Kidney (tissue), 14 donors: ENCODE data around the gene TMEM245. TPM values are rescaled to one million over a fixed set of nuclear protein-coding genes. Genes with fewer than 3 reads are reported as not detected.

Experiments
- DNase-seq, 5 donors: peaks; one replicate each; pipeline ENCODE4 v3.0.0-alpha.2; 2013 to 2020
- FAIRE-seq: peaks from 2 replicates; lab custom pipeline; 2012; peaks lifted over from hg19 to GRCh38; lab: Jason Lieb, UNC
- H3K27ac ChIP-seq, 2 donors: one replicate each; pipeline ENCODE4 v1.7.0; 2013; ENCODE audit warnings: low read depth in 2 of 2, low read length in 2 of 2, inconsistent platforms in 1 of 2
- H3K27me3 ChIP-seq: one replicate; pipeline ENCODE4 v1.7.1; 2013; ENCODE audit warnings: low read length, inconsistent platforms; ENCODE audit not compliant: control insufficient read depth, insufficient read depth
- H3K36me3 ChIP-seq, 3 donors: one replicate each; pipeline versions ENCODE4 v1.7.0 to v1.7.1; 2013; ENCODE audit warnings: low read length in 3 of 3, control low read depth in 1 of 3, inconsistent platforms in 1 of 3; ENCODE audit not compliant: insufficient read depth in 3 of 3, control insufficient read depth in 2 of 3
- H3K4me1 ChIP-seq, 3 donors: one replicate each; pipeline versions ENCODE4 v1.7.0 to v1.7.1; 2013; ENCODE audit warnings: low read length in 3 of 3, inconsistent platforms in 1 of 3, low read depth in 1 of 3; ENCODE audit not compliant: control insufficient read depth in 2 of 3, insufficient read depth in 2 of 3
- H3K4me3 ChIP-seq, 3 donors: one replicate each; pipeline versions ENCODE4 v1.7.0 to v1.8.1; 2013; ENCODE audit warnings: low read length in 3 of 3, control low read depth in 1 of 3, inconsistent platforms in 1 of 3
- H3K9ac ChIP-seq, 3 donors: one replicate each; pipeline versions ENCODE4 v1.7.0 to v1.7.1; 2013; ENCODE audit warnings: low read length in 3 of 3, control low read depth in 1 of 3, inconsistent platforms in 1 of 3
- H3K9me3 ChIP-seq, 3 donors: one replicate each; pipeline versions ENCODE4 v1.7.0 to v1.7.1; 2013; ENCODE audit warnings: low read length in 3 of 3, control low read depth in 1 of 3, inconsistent platforms in 1 of 3; ENCODE audit not compliant: control insufficient read depth in 2 of 3, insufficient read depth in 1 of 3
- intact Hi-C: fragments of 100-400 bp; cut with DNase I; formaldehyde crosslinking; loops from one replicate; pipeline ENCODE4 v1.11.1; 2022
- polyA plus RNA-seq: library from polyadenylated mRNA; stranded (reverse); fragments of 350-450 nt; fragmentation: Illumina TruSeq; extraction: RNeasy Lipid Tissue Mini Kit (QIAGEN cat#74804); gene quantifications from one replicate; pipeline ENCODE4 v1.2.3, GENCODE V29; 2014; ENCODE audit warnings: low read depth, low replicate concordance; ENCODE audit not compliant: insufficient read depth
- total RNA-seq: library from RNA; stranded (reverse); fragmentation: NEBNext Ultra II Directional; extraction: Animal tissue kit (Norgen Biotek cat#: 25700); gene quantifications from one replicate; pipeline ENCODE4 v1.2.1, GENCODE V29; 2021
- TF ChIP-seq, protein P1 (sequence below): IDR thresholded peaks from 3 replicates; pipeline ENCODE4 v1.5.1; 2012; ENCODE audit warnings: mild to moderate bottlenecking, moderate library complexity, borderline replicate concordance; ENCODE audit not compliant: insufficient read depth; ENCODE audit errors: extremely low read depth
- donor health status: control.
- donor health status: control.
- donor health status: control.
- donor health status: control.
- donor health status: control.
- donor health status: DM: yes; HTN: yes; CAD: no.
- donor health status: Normal renal cell carcinoma (clear cell type).

Gene TMEM245
- total and polyA plus RNA-seq, 2 donors from 2014 or later: 23.5 to 69.5 TPM

DNA sequence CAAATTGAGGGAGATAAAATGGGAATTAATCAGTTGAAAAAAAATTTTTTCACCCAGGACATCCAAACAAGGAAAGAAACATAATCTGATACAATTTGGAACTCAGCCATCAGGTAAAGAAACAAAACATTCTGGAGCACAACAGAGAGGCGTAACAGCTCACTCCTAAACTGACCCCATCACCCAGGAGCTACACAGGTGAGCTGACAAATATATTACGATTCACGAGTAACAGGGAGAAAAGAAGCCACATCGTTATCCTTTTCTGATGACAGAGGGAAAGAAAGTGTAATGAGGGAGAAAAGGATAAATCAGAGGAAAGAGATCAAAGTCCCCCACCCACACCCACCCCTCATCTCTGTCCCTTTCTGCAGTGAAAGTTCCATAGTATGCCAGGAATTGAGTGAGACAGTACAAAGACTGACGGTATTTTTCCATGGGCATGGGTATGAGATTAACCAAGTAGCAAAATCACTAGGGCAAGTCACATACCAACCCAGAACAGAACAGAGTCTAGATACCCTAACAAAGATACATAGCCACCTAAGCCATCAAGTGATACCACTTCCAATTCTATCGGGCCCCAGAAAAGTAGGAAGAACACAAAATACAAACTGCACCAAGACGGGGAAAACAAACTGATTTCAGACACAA, 45.4 kb downstream of the TMEM245 start:
- TF ChIP-seq, protein P1, sequence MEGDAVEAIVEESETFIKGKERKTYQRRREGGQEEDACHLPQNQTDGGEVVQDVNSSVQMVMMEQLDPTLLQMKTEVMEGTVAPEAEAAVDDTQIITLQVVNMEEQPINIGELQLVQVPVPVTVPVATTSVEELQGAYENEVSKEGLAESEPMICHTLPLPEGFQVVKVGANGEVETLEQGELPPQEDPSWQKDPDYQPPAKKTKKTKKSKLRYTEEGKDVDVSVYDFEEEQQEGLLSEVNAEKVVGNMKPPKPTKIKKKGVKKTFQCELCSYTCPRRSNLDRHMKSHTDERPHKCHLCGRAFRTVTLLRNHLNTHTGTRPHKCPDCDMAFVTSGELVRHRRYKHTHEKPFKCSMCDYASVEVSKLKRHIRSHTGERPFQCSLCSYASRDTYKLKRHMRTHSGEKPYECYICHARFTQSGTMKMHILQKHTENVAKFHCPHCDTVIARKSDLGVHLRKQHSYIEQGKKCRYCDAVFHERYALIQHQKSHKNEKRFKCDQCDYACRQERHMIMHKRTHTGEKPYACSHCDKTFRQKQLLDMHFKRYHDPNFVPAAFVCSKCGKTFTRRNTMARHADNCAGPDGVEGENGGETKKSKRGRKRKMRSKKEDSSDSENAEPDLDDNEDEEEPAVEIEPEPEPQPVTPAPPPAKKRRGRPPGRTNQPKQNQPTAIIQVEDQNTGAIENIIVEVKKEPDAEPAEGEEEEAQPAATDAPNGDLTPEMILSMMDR: no peak
- Histone ChIP-seq H3K4me3 (no peak overlapping the region), H3K27ac (no peak overlapping the region), H3K4me1 (no peaks in the 10 kb centered on the region), H3K9me3 (no peaks in the 10 kb centered on the region), H3K27me3 (no peaks in the 10 kb centered on the region), H3K9ac (no peak overlapping the region), H3K36me3 (peaks cover 8 to 29% (median 18%) of the 10 kb centered on the region in 3 donors)
- FAIRE-seq: no peak
- intact Hi-C loops: no loop called here
- no peak for DNase-seq

DNA sequence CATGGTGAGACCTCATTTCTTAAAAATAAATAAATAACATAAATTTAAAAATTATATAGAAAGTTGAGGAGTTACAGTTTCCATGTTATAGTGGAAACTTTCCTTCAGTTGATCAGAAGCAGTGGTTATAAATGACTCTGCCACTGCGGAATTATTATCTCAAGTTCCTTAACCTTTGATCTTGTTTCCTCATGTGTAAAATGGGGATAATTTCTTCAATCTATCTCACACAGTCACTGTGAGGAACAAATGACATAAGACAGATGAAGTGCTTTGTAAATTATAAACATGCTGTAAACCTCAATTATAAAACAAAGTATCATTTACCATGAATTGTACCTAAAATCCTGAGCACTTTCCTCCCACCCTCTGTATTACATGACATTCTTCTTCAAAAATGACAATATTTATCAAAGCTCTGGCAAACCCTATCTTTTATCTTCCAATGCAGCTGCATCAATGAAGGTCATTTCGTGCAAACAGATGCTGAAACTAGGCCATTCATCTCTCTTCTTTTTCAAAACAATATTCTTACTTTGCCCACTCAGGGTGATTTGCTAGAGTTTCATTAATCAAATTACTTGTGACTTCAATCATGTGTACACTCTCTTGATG, 46.8 kb downstream of the TMEM245 start:
- intact Hi-C loops: no loop called here
- Histone ChIP-seq H3K9ac (no peak overlapping the region), H3K27me3 (no peaks in the 10 kb centered on the region), H3K4me3 (no peak overlapping the region), H3K9me3 (no peaks in the 10 kb centered on the region), H3K4me1 (no peaks in the 10 kb centered on the region), H3K27ac (no peak overlapping the region), H3K36me3 (peaks cover 3 to 31% (median 8%) of the 10 kb centered on the region in 3 donors)
- no peak for FAIRE-seq
- TF ChIP-seq, protein P1: no peak
- DNase-seq: no peak

DNA sequence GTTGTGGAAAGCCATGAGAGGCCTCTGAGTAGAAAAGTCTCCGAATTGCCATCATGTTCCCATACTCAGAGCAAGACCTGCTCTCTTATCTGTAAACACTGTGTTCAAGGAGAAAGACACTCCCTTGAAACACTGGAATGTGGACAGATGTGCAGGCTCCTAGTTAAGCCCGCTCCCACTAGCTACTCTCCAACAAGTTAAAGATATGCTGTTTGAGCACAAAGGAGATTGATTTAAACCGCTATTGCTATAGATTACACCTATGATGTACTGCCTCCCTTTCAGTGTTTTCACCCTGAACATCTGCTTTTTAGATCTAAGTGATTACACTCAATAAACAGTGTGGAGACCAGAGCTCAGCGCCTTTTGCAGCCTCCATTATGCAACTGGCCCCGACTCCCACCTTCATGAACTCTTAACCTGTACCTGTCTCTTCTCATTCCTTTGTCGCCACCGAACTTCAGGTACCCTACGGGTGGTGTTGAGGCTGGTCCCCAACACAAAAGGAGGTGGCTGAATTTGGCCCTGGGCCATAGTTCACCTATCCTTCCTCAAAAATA, 47.5 kb downstream of the TMEM245 start:
- Histone ChIP-seq H3K9ac (no peak overlapping the region), H3K9me3 (no peaks in the 10 kb centered on the region), H3K36me3 (peaks cover 3 to 36% (median 5%) of the 10 kb centered on the region in 3 donors), H3K27me3 (no peaks in the 10 kb centered on the region), H3K4me1 (no peaks in the 10 kb centered on the region), H3K4me3 (no peak overlapping the region), H3K27ac (no peak overlapping the region)
- intact Hi-C loops: no loop called here
- FAIRE-seq (no peak), DNase-seq (peak in 1 of 5 donors; percentile 10)
- TF ChIP-seq, protein P1: no peak
